Fibroblast of villous mesenchyme (primary cell): ENCODE measurements around the gene SMCO3. TPM values are rescaled to one million over a fixed set of nuclear protein-coding genes. Genes with fewer than 3 reads are reported as not detected.

ENCODE experiments used
- DNase-seq: peaks from one replicate; pipeline ENCODE4 v3.0.0-alpha.2; 2010; ENCODE audit warnings: low read depth
- H3K4me3 ChIP-seq: 2 replicates; pipeline ENCODE4 v1.5.1; 2011; ENCODE audit warnings: low read depth, mild to moderate bottlenecking, low read length
- total RNA-seq: library from RNA; depleted of rRNA; stranded (reverse); fragments of >200 nt; gene quantifications from 2 replicates; pipeline ENCODE4 v1.2.3, GENCODE V29; 2012
- TF ChIP-seq, protein P1 (sequence below): IDR thresholded peaks from 2 replicates; pipeline ENCODE4 v1.5.1; 2012; ENCODE audit warnings: low read depth, mild to moderate bottlenecking, low read length; ENCODE audit not compliant: insufficient read depth

The SMCO3 gene
- total RNA-seq, 1 donor, result under 0.01 TPM

DNA sequence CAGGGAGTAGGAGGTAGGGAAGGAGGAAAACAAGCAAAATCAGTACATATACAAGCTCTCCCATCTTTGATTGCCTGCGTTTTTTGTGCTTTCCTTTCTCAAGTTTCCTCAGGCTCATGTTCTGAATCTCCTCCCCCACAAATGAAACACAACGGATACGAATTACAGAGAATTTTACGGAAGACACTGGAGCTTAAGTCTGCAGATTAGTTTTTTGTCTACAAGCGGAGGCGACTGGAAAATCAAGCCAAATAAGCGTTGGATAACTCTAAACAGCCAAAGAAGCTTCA, 11.3 kb downstream of the SMCO3 start:
- TF ChIP-seq, protein P1, sequence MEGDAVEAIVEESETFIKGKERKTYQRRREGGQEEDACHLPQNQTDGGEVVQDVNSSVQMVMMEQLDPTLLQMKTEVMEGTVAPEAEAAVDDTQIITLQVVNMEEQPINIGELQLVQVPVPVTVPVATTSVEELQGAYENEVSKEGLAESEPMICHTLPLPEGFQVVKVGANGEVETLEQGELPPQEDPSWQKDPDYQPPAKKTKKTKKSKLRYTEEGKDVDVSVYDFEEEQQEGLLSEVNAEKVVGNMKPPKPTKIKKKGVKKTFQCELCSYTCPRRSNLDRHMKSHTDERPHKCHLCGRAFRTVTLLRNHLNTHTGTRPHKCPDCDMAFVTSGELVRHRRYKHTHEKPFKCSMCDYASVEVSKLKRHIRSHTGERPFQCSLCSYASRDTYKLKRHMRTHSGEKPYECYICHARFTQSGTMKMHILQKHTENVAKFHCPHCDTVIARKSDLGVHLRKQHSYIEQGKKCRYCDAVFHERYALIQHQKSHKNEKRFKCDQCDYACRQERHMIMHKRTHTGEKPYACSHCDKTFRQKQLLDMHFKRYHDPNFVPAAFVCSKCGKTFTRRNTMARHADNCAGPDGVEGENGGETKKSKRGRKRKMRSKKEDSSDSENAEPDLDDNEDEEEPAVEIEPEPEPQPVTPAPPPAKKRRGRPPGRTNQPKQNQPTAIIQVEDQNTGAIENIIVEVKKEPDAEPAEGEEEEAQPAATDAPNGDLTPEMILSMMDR, result no peak
- DNase-seq, result no peak
- H3K4me3 ChIP-seq, result peak overlapping the region; percentile 93

DNA sequence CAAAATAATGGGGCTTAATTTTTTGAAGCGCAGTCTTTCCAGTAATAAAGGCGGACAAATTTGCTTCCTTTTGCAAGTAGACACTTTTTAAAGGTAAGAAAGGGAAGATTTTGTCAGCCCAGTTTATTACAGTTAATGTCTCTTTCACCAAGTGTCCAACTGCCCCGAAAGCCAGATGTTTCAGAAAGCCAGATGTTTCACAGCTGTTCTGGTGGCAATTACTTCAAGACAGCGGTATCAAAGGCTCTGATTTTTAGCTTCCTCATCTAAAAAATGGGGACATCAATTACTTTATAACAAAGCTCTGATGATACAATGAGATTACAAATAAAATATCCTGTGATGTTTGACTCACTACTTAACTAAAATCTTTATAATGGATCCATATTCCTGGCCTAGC, 11.7 kb downstream of the SMCO3 start:
- TF ChIP-seq, protein P1, result no peak
- DNase-seq, result peak; percentile 44
- H3K4me3 ChIP-seq, result peak overlapping the region; percentile 93

- TF ChIP-seq, protein P1, result no peak
- DNase-seq, result peak; percentile 90
- no peak overlapping the region for H3K4me3 ChIP-seq
Observed at GRCh38 chr12:14795028-14795448, 18.9 kb downstream of the SMCO3 start.

DNA sequence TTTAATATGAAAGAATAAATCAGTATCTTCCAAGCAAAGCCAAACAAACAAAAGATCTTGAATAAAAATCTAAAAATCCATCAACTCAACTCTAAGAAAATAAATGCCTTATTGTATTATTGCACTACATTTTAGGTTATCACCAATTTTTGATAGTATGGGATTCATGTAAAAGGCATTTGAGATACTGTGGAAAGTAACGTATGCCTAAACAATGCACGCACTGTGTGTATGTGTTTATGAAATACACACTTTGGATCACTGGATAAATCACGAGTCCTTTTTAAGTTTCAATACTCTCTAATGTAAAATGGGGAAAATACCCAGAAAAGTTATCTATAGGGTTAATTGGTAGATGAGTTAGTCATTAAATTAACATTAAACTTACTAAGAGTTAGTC, 28.4 kb downstream of the SMCO3 start:
- DNase-seq, result no peak
- H3K4me3 ChIP-seq, result no peak overlapping the region
- TF ChIP-seq, protein P1, result no peak

DNA sequence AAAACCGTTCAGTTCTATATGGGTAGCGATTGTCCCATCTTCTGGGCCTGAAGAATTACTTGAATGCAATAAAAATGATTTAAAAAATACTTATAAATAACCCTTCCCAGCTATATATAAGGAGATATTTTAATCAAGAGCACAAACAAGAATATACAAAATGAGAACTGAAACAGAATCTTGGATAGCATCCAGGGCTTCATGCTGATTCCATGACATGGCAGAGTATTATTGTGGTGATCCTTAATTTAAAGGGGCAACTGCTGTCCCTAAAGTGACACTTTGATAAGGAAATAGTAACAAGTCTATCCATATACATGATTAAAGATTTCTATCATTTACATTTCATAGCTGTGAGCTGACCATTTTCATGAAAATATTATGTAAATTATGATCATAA, 29.5 kb downstream of the SMCO3 start:
- no peak overlapping the region for H3K4me3 ChIP-seq
- no peak for DNase-seq
- TF ChIP-seq, protein P1, result no peak

DNA sequence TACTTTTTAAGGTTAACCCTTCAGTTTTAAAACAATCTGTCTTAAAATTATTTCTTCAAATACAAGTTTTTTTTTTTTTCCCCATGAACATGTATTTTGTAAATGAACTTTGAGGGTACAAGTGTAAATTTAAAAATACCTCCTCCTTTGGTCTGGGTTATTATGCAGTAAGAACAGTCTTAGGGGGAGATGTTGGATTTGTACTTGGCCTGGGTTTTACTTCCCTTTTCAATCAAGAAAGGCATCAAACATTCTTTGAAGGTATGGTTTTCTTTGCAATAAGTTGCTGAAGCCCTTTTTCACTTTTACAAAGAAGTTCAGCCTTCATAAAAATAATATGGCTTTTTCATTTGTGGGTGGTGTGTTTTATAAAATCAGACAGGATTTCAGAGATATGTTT, 31.2 kb downstream of the SMCO3 start:
- DNase-seq, result no peak
- H3K4me3 ChIP-seq, result no peak overlapping the region
- TF ChIP-seq, protein P1, result no peak

DNA sequence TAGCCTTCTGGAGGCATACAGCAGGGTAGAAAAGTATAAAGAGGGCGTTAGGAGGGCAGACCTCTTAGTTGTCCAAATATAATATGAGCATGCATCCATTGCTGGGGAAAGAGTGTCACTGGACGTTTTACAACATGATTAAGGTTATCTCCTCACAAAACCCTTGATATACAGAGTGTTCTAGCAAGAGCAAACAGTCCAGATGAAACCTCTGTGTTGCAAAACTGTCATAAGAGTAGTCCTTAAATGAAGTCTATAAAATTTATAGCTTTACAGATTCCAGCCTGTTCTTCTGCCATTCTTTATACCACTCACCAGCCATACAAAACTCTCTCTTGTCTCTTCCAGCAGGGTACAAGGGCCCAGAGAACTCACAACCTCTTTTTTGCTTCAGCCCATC, 32.4 kb downstream of the SMCO3 start:
- DNase-seq, result peak; percentile 57
- TF ChIP-seq, protein P1, result no peak
- no peak overlapping the region for H3K4me3 ChIP-seq
